ENCODE results near the gene ADARB2.

Gene ADARB2

GRCh38 chr10:1735562-1735961 is 1.8 kb downstream of the ADARB2 start:
- DNase-seq = no peak

GRCh38 chr10:1734288-1734687 is 3.0 kb downstream of the ADARB2 start:
- DNase-seq = no peak

GRCh38 chr10:1733720-1734119 is 3.6 kb downstream of the ADARB2 start:
- no peak for DNase-seq

- DNase-seq = no peak
These were observed 4.7 kb downstream of the ADARB2 start for GRCh38 chr10:1732564-1732996.

GRCh38 chr10:1731592-1731991 is 5.7 kb downstream of the ADARB2 start:
- no peak for DNase-seq

- DNase-seq = no peak
These were observed 7.6 kb downstream of the ADARB2 start for GRCh38 chr10:1729751-1730150.

GRCh38 chr10:1726861-1727260 is 10.5 kb downstream of the ADARB2 start:
- no peak for DNase-seq

- DNase-seq = no peak
These were observed 12.3 kb downstream of the ADARB2 start for GRCh38 chr10:1724921-1725488.

- no peak for DNase-seq
These were observed 20.5 kb downstream of the ADARB2 start for GRCh38 chr10:1716839-1717238.

- DNase-seq = no peak
These were observed 21.5 kb downstream of the ADARB2 start for GRCh38 chr10:1715821-1716220.

GRCh38 chr10:1712944-1713671 is 24.2 kb downstream of the ADARB2 start:
- no peak for DNase-seq

GRCh38 chr10:1712314-1712713 is 25.0 kb downstream of the ADARB2 start:
- DNase-seq = no peak

- no peak for DNase-seq
These were observed 28.2 kb downstream of the ADARB2 start for GRCh38 chr10:1709161-1709560.

GRCh38 chr10:1708746-1709145 is 28.6 kb downstream of the ADARB2 start:
- DNase-seq = no peak

- DNase-seq = no peak
These were observed 30.6 kb downstream of the ADARB2 start for GRCh38 chr10:1706711-1707110.

- DNase-seq = no peak
These were observed 31.1 kb downstream of the ADARB2 start for GRCh38 chr10:1706256-1706655.

GRCh38 chr10:1698185-1698584 is 39.1 kb downstream of the ADARB2 start:
- DNase-seq = no peak

GRCh38 chr10:1696106-1696505 is 41.2 kb downstream of the ADARB2 start:
- DNase-seq = no peak

GRCh38 chr10:1690086-1690485 is 47.2 kb downstream of the ADARB2 start:
- no peak for DNase-seq

GRCh38 chr10:1688531-1688930 is 48.8 kb downstream of the ADARB2 start:
- DNase-seq = no peak

GRCh38 chr10:1687623-1688150 is 49.6 kb downstream of the ADARB2 start:
- DNase-seq = no peak

GRCh38 chr10:1687190-1687589 is 50.1 kb downstream of the ADARB2 start:
- DNase-seq = no peak

- no peak for DNase-seq
These were observed 50.9 kb downstream of the ADARB2 start for GRCh38 chr10:1686491-1686749.

- DNase-seq = no peak
These were observed 51.4 kb downstream of the ADARB2 start for GRCh38 chr10:1685699-1686490.
